NCI-H146 (cell line): ENCODE measurements around the gene LRRC58.
"Not testable (repeated sequence)": the region's sequence is repeated elsewhere in the genome, so short reads cannot be mapped to it uniquely, and the experiment has no call there.

Experiments used
- DNase-seq: peaks from one replicate; lab custom pipeline; 2025; lab: John Stamatoyannopoulos, UW

Gene LRRC58

DNA sequence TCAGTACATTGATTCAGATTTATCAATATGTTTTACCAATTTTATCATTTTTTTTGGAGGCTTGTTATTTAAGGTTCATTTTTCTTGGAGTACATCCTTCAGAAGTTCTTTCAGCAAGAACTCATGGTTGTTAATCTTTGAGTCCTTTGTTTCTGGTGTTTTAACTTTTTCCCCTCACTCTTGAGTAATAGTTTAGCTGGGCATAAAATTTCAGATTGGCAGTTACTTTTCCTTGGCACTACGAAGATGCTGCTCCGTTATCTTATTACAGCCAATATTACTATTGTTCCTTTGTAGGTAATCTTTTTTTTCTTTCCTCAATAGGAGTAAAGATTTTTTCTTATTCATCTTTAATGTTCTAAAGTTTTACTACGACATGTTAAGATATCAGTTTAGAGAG is 9.8 kb downstream of the LRRC58 start:
- no peak for DNase-seq

DNA sequence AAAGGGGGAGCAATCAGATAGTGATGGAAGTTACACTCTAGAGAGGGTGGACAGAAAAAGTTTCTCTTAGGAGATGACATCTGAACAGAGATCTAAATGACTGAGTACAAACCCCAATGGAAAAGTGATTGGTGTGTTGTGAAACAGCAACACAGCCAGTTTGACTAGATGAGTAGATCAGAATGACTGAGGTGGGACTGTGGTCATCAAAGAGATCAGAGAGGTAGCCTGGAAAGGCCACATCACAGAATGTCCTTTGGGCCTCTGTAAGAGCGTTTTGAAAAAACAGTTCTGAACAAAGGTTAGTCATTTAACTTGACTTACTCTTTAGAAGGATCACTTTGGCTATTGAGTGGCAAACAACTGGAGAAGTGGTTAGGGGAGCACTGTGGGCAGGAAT is 10.6 kb downstream of the LRRC58 start:
- DNase-seq = no peak

DNA sequence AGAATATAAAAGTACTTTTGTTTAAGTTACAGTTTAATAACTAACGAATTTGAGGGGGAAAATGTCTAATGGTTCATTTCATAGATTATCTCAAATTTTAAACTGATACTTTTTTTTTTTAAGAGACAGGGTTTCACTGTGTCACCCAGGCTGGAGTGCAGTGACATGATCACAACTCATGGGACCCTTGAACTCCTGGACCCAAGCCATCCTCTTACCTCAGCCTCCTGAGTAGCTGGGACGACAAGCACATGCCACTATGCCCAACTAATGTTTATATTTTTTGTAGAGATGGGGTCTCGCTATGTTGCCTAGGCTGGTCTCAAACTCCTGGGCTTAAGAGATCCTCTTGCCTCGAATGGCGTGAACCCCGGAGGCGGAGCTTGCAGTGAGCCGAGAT is 16.5 kb downstream of the LRRC58 start:
- no peak for DNase-seq

DNA sequence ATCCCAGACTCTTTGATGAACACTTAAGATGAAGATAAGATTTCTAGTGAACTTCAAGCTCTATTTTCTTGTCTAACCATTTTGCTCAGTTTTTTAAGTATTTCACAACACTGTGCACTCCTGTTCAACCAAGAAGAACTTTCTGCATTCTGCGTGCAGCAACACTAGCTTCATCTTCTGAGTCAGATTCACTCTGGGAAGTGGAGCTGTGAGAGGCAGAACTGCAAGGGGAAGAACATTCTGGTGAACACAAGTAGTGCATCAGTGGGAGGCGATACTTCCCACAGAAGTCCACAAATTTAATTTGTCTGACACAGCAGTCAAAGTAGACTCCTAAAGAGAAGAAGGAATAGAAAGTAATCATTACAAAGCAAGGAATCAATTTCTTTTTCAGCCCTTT is 18.1 kb downstream of the LRRC58 start:
- no peak for DNase-seq

DNA sequence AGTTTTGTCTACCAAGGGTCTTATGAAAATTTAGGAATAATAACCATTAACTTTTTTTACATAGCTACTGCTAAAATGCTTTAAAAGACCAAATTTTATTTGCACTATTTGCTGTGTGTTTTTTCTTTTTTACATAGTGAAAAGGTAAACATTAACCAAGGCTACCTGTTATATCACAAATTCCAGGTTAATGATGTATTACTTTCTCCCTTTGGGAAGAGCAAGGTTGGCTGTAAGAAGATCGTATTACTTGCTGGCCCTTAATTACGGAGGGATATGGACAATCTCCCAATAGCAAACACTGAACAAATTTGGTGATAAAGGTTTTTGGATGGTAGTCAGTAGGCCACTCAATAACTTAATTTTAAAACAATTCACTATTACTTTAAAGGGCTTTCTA is 22.4 kb downstream of the LRRC58 start:
- no peak for DNase-seq

DNA sequence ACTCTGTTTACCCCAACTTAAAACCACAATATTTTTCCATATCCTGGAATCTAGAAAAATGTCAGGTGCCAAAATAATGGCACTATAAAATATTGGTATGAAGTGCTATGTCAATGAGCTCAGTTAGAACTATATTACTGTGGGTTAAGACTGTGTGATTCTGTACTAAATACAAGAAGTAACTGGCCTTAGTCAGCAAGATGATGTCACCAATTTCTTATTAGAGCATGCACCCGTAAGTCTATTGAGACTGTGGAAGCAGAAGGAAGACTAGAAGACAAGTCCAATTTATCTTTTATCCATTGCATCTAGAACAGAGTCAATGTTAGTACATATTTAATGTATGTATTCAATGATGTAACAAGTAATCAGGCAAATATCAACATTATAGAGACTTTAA is 25.0 kb downstream of the LRRC58 start:
- DNase-seq = no peak

DNA sequence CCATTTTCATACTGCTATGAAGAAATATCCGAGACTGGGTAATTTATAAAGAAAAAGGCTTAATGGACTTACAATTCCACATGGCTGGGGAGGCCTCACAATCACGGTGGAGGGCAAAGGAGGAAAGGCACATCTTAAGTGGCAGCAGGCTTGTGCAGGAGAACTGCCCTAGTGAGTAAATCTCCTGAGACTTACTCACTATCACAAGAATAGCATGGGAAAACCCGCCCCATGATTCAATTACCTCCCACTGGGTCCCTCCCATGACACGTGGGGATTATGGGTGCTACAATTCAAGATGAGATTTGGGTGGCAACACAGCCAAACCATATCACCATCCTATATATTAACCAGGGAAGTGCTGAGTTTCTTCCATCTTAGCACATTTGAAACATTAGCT is 25.4 kb downstream of the LRRC58 start:
- not testable (repeated sequence) for DNase-seq

DNA sequence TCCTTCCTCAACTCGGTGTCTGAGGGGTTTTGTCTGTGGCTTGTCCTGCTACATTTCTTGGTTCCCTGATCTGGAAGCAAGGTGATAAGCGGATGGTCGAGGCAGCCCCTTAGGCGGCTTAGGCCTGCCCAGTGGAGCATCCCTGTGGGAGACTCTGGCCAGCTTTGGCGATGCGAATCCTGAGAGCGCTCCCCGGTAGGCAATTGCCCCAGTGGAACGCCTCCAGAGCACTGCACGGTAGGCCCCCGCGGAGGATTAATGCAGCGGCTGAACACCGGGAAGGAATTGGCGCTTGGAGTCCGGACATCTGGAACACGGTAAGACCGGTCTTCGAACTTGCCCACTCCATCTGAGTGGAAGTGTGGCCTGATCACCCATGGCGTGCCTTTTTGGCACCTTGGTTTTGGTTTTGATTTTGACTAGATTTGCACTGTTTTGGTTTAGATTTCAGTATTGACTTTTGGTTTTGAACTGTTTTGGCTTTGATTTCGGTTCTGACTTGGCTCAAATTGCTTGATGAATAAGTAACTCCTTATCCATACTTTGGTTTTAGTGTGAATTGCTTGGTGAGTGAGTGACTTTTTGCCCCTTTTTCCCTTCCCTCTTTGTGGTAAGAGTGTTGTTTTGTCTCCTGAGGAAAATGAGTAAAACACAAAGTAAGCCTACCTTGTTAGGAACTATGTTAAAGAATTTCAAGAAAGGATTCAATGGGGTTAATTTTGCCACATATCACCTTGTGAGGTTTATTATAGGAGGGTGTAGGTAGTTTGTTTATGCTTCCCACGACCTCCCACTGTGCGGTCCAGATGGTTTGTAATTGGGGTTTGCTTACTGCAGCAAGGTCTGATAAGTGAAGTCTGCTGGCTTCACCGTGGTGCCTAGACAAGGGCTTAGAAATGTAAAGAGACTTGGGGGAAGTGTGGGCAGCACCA is 37.0 kb downstream of the LRRC58 start:
- no peak for DNase-seq

DNA sequence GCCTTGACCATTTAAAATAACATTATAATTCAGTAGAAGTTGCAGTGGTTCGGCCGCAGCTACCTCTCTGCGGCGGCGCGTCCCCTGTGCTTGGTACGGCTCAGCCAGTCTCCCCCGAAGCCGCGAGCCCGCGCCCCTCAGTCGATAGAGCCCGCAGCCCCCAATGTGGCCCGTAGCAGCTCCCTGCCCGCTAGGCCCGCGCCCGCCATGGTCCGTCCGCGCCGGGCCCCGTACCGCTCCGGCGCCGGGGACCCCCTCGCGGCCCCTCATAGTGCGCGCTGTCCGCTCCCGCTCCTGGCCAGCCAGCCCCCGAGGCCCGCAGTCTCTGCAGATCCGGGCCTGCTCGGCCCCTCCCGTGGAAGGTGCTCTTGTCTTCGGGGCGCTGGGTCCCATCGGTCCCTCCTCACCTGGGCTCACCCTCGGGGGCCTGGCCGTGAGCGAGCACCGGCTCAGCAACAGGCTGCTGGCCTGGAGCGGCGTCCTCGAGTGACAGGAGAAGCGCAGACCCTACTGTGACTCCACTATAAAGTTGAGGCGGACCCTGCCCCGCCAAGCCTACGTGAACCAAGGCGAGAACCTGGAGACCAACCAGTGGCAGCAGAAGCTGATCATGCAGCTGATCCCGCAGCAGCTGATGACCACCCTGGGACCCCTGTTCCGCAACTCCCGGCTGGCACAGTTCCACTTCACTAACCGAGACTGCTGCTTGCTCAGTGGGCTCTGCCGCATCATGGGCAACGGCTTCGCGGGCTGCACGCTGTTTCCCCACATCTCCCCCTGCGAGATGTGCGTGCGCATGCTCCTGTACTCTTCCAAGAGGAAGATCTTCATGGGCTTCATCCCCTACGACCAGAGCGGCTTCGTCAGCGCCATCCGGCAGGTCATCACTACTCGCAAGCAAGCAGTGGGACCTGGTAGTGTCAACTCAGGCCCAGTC is 42.4 kb downstream of the LRRC58 start:
- DNase-seq = no peak

DNA sequence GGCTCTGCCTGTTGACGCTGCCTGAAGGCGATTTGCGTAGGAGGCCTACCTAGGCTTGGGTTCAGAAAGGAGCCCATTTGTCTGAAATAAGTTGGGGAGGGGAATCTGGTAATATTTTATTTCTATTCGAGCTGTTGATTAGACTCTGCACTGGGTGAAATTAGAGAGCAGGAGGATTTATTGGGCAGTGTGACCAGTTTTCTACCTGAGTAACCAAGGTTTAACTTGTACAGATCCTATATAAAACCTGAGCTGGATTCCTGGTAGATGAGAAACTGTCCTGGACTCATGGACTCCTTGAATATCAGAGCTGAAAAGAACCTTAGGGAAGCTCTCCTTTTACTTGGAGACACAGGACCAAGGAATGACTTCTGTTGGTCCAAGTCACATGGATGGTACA is 44.5 kb downstream of the LRRC58 start:
- no peak for DNase-seq

DNA sequence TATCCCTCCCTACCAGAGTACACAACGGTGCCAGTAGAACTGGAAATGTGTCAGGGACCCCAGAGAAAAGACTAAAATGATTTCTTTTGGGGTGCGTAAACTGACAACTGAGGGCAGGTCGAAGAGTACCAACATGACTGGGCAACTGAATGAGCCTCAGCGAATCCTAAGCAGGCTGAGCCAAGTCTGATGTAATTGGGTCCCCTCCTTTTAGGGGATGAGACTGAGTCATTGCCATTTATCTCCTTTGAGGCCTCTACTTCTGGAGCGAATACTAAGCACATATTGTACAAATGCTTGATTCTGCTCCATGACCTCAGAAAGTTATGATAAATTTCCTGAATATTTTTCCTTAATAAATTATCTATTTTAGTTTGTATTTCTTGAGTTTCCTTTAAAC is 46.8 kb downstream of the LRRC58 start:
- DNase-seq = no peak

DNA sequence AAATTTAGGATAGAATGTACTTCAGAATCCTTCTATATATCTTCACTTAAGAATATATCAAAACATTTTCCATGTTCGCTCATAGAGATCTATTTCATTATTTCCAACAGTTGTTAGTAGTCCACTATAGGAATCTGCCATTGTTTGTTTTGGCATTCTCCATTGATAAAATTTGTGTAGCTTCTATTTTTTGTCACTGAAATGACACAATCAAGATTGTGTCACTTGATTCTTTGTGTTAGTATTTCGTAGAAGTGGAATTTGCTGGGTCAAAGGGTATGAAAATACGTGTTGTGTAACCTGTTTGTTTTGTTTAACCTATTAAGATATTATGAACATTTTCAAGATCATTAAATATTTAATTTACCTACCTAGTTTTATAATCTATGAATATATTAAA is 48.2 kb downstream of the LRRC58 start:
- DNase-seq = no peak

DNA sequence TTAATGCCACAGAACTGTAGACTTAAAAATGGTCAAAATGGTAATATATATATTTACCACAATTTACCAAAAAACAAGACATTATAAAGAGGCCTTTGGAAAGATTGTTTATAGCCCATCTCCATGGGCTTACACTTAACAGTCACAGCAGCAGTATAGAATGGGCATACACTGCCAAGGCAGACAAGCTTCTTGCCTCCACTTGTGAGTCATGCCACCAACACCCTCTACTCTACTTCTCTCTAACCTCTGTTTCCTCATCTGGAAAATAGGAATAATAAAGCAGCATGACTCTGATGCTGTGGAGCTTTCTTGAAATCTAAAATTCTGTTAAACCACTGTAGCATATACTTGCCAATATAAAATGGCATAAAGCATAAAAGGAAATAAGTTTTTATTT is 49.8 kb downstream of the LRRC58 start:
- no peak for DNase-seq

DNA sequence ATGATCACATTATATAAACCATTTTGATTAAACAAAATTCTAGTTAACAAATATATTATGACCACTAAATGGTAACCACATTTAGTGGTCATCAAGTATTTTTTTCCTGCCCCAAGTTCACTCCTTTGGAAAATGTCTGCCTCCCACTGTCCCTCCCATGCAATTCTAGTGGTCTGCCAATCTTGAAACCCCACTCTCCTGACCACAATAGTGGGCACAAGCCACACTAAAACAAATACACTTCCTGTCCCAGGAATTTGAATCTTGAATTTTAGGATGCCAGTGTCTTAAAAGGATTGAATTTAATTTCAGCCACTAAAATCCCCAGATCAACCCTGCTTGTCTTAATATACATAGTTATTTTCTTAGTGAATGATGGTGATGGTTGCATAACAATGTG is 50.2 kb downstream of the LRRC58 start:
- no peak for DNase-seq

DNA sequence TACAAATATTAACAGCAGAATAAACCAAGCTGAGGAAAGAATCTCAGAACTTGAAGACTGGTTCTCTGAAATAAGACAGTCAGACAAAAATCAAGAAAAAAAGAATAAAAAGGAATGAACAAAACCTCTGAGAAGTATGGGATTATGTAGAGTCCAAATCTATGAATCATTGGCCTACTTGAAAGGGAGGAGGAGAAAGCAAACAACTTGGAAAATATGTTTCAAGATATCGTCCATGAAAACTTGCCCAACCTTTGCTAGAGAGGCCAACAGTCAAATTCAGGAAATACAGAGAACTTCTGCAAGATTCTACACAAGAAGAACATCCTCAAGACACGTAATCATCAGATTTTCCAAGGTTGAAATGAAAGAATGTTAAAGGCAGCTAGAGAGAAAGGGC is 57.6 kb downstream of the LRRC58 start:
- DNase-seq = not testable (repeated sequence)

DNA sequence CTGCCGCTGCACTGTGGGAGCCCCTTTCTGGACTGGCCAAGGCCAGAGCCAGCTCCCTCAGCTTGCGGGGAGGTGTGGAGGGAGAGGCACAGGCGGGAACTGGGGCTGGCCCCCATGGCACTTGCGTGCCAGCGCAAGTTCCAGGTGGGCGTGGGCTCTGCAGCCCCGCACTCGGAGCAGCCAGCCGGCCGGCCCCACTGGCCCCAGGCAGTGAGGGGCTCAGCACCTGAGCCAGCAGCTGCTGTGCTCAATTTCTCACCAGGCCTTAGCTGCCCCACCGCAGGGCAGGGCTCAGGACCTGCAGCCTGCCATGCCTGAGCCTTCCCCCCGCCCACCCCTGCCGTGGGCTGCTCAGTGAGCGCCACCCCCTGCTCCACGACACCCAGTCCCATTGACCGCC is 59.5 kb downstream of the LRRC58 start:
- DNase-seq = no peak

DNA sequence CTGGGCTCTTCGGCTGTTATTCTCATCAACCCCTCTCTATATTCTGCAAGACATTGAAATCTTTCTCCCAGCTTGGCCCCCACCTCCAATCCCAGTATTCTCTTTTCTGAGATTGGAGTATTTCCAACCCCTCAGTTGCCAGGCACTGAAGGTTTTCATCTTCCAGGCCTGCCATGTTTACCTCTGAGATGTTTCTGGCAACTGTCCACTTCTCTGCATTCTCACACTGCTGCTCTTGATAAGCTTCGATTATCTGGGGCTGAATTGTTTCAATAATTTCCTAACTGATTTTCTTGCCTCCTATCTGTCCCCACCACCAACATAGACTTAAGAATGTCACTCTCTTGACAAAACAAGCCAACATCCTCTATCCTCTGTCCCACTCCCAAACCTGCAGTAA is 62.7 kb downstream of the LRRC58 start:
- DNase-seq = no peak

DNA sequence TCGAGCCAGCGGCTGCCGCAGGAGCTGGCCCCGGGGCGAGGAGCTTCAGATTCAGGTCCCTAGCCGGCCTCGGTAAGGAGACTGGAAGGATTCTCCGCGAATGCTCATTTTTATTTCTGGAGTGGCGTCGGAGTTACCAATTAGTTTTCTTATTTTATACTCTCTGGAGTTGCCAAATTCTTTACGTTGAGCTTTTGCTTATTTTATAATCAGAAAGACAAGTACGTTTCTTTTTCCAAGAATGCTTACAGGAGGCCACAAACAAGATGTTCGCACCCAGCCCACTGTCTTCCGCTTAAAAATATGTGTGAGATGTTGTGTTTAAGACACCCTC is 63.7 kb downstream of the LRRC58 start:
- no peak for DNase-seq

DNA sequence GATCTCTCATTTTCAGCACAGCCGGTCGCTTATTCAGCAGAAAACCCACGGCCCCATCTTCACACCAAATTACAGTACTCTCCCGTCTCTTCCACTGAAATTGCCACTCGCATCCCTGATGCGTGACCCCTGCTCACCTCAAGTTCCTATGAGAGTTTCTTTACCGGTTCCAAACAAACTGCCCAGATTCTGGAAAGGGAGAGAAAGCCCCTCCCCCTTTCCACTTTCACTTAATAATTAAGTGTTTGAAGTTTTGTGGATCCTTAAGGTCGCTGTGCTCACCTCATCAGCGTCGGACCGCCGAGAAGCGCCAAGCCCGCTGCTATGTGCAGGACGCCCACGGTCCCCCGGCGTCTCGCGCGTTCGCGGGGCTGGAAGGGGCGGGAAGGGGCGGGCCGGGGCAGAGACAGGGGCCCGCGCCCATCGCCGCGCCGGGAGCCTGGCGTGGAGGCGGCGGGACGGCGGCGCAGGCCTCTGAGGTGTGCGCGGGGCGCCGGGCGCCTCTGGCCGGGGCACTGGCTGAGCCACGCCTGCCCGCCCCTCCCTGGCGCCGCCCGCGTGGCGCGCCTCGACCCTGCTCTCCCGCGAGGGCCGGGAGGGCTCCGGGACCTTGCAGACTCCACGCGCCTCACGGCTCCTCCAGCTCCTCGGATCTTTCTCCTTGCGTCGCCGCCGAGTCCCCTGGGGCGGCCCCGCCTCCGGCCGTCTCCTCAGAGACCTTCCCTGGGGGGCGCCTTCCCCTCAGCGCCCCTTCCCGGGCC is 64.2 kb downstream of the LRRC58 start, which contains the start of gene GPR156:
GPR156 (minus strand) TSS at position 476 of the 761 bp plus-strand sequence. CDS start 41,124 bp downstream, outside the sequence.
- peak; percentile 58 for DNase-seq

DNA sequence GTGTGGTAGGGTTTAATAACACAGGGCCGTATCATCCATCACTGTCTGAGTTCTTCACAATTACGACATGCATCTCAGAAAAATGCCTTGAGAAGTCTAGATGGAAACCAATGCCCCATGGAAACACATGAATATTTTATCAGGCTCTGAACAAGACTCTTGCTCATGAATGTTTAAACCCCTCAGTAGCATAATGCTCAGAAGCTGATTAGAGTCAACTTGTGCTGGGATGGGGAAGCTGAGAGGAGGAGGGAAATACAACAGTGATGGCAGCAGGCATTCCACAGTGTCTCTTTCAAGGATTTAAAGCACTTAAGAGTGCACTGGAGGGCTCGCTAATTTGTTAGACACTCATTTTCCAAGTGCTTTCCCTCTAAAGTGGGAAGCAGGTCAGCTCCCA is 67.9 kb downstream of the LRRC58 start:
- DNase-seq = no peak

DNA sequence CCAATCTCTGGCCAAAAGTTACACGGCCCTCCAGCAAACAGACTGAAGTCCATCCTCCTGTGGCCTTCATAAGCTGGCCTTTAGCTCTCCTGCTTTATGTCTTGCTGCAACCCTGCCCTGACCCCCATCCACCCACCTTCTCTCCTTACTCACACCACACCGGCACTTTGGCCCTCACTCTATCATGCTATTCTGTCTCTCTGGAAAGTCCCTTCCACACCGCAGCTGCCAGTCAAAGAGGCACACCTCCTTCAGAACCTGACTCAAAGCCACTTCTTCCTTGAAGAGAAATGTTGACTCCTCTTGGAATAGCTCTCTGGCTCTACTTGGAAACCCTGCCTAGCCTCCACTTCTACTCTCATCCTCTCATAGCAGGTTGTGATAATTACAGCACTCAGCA is 68.6 kb downstream of the LRRC58 start:
- DNase-seq = no peak

DNA sequence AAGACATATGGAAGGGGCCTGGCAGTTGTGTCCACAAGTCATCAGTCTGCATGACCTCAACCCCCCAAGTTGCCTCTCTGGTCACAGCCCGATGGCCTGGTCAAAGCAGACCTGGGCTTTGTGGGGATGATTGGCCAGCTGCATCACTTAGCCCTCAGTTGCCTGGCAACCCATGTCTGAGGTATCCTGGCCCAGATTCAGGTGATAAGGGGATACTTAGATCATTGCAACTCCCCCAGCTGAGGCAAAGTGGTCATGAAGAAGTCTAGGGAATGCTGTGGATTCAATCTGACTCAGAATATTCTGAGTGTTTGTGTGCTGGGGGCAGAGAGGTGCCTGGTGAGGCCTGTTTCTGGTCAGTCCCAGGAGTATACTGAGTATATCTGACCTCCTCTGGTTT is 69.1 kb downstream of the LRRC58 start:
- DNase-seq = no peak
